ENCODE results near the gene WFIKKN1.
"Not testable (repeated sequence)": the region's sequence is repeated elsewhere in the genome, so short reads cannot be mapped to it uniquely, and the experiment has no call there.

WFIKKN1 gene

GRCh38 chr16:595942-596735 is 34.6 kb upstream of the WFIKKN1 start:
- FAIRE-seq = no peak

- no peak for FAIRE-seq
These were observed 34.1 kb upstream of the WFIKKN1 start for GRCh38 chr16:596736-597060.

- FAIRE-seq = not testable (repeated sequence)
These were observed 33.1 kb upstream of the WFIKKN1 start for GRCh38 chr16:597655-598054.

- no peak for FAIRE-seq
These were observed 31.7 kb upstream of the WFIKKN1 start for GRCh38 chr16:598823-599739.

GRCh38 chr16:600781-601180 is 30.0 kb upstream of the WFIKKN1 start:
- FAIRE-seq = no peak

GRCh38 chr16:603933-604332 is 26.9 kb upstream of the WFIKKN1 start:
- no peak for FAIRE-seq

- FAIRE-seq = no peak
These were observed 24.0 kb upstream of the WFIKKN1 start for GRCh38 chr16:606656-607307.

GRCh38 chr16:608019-608418 is 22.8 kb upstream of the WFIKKN1 start:
- no peak for FAIRE-seq

- FAIRE-seq = no peak
These were observed 21.5 kb upstream of the WFIKKN1 start for GRCh38 chr16:609316-609715.

GRCh38 chr16:609984-610383 is 20.8 kb upstream of the WFIKKN1 start:
- no peak for FAIRE-seq

- FAIRE-seq = no peak
These were observed 20.0 kb upstream of the WFIKKN1 start for GRCh38 chr16:610513-611381.

GRCh38 chr16:615122-615521 is 15.7 kb upstream of the WFIKKN1 start:
- no peak for FAIRE-seq

- no peak for FAIRE-seq
These were observed 13.8 kb upstream of the WFIKKN1 start for GRCh38 chr16:616733-617586.

GRCh38 chr16:617855-618254 is 12.9 kb upstream of the WFIKKN1 start:
- FAIRE-seq = no peak

- no peak for FAIRE-seq
These were observed 11.2 kb upstream of the WFIKKN1 start for GRCh38 chr16:619476-620100.

GRCh38 chr16:620700-621525 is 9.9 kb upstream of the WFIKKN1 start:
- FAIRE-seq = no peak

GRCh38 chr16:621526-622105 is 9.2 kb upstream of the WFIKKN1 start:
- FAIRE-seq = no peak

GRCh38 chr16:622920-623280 is 7.9 kb upstream of the WFIKKN1 start:
- no peak for FAIRE-seq

- FAIRE-seq = no peak
These were observed 6.2 kb upstream of the WFIKKN1 start for GRCh38 chr16:624526-625070.
